Lower leg skin (tissue), 4 donors: ENCODE results near the gene DCUN1D3. TPM values are rescaled to one million over a fixed set of nuclear protein-coding genes. Genes with fewer than 3 reads are reported as not detected.

ENCODE experiments used
- DNase-seq, 2 donors: peaks; one replicate each; pipeline ENCODE4 v3.0.0-alpha.2; 2019; ENCODE audit warnings: low spot score in 2 of 2
- H3K4me3 ChIP-seq: fragments of 200-600 bp; sonication (generic); 2 replicates; pipeline ENCODE4 v1.5.1; 2017; ENCODE audit warnings: mild to moderate bottlenecking, low read depth; ENCODE audit not compliant: poor library complexity, severe bottlenecking
- CTCF ChIP-seq, 3 donors: fragments of 450-650 bp; IDR thresholded peaks; one replicate each; pipeline ENCODE4 v1.5.1; 2016; ENCODE audit warnings: antibody characterized with exemption in 3 of 3, mild to moderate bottlenecking in 3 of 3, moderate library complexity in 2 of 3
- POLR2A ChIP-seq, 2 donors: fragments of 450-650 bp; IDR thresholded peaks; one replicate each; pipeline ENCODE4 v1.6.1; 2016 to 2017; ENCODE audit warnings: antibody characterized with exemption in 2 of 2, mild to moderate bottlenecking in 1 of 2, moderate library complexity in 1 of 2
- WGBS, 2 donors: methylation state at CpG; one replicate each; pipeline ENCODE4 v1.1.5; 2018; 5-methylcytosine and 5-hydroxymethylcytosine counted together
- intact Hi-C: fragments of 100-400 bp; cut with DNase I; formaldehyde crosslinking; loops from one replicate; pipeline ENCODE4 v1.15.0; 2023; ENCODE audit warnings: low total_unique reads
- total RNA-seq, 4 donors: library from RNA; depleted of rRNA; stranded (reverse); fragments of >200 nt; gene quantifications; one replicate each; pipeline ENCODE4 v1.1.0, GENCODE V29; 2016

The DCUN1D3 gene
- total RNA-seq, 4 donors from 2014 or later, result 18.2 to 20.8 (median 18.3) TPM

GRCh38 chr16:20846551-20846950 is 53.6 kb downstream of the DCUN1D3 start:
- DNase-seq, result no peak
- TF ChIP-seq POLR2A (IDR thresholded peaks at IDR 0.05) (no peak), CTCF (IDR thresholded peaks at IDR 0.05) (no peak)
- intact Hi-C loops, result no loop called here
- no peak overlapping the region for H3K4me3 ChIP-seq

- intact Hi-C loops, result no loop called here
- TF ChIP-seq CTCF (IDR thresholded peaks at IDR 0.05) (no peak), POLR2A (IDR thresholded peaks at IDR 0.05) (no peak)
- no peak overlapping the region for H3K4me3 ChIP-seq
- no peak for DNase-seq
- 45 to 49% methylated on average over 6 of the region's 6 CpGs for WGBS, 2 donors
Observed at GRCh38 chr16:20846030-20846429, 54.1 kb downstream of the DCUN1D3 start.

- TF ChIP-seq CTCF (IDR thresholded peaks at IDR 0.05), result no peak
- no peak overlapping the region for H3K4me3 ChIP-seq
- intact Hi-C loops, result no loop called here
- no peak for DNase-seq
- 50 to 54% methylated on average over 3 of the region's 3 CpGs for WGBS, 2 donors
Observed at GRCh38 chr16:20844588-20844987, 55.6 kb downstream of the DCUN1D3 start.

- no peak for DNase-seq
- H3K4me3 ChIP-seq, result no peak overlapping the region
- intact Hi-C loops, result no loop called here
- TF ChIP-seq POLR2A (IDR thresholded peaks at IDR 0.05) (no peak), CTCF (IDR thresholded peaks at IDR 0.05) (no peak)
- WGBS, 2 donors, result 84 to 86% methylated on average over 2 of the region's 2 CpGs
Observed at GRCh38 chr16:20844054-20844453, 56.1 kb downstream of the DCUN1D3 start.

GRCh38 chr16:20839504-20839903 is 60.7 kb downstream of the DCUN1D3 start:
- TF ChIP-seq CTCF (IDR thresholded peaks at IDR 0.05) (no peak), POLR2A (IDR thresholded peaks at IDR 0.05) (no peak)
- 80 to 94% methylated on average over 2 of the region's 2 CpGs for WGBS, 2 donors
- intact Hi-C loops, result no loop called here
- no peak overlapping the region for H3K4me3 ChIP-seq
- DNase-seq, result no peak

- intact Hi-C loops, result no loop called here
- 81 to 88% methylated on average over 1 of the region's 1 CpG for WGBS, 2 donors
Observed at GRCh38 chr16:20838240-20838639, 61.9 kb downstream of the DCUN1D3 start.

More at GRCh38 chr16:20838240-20838639, 61.9 kb downstream of the DCUN1D3 start:
- no peak for TF ChIP-seq POLR2A (IDR thresholded peaks at IDR 0.05)
- no peak for TF ChIP-seq CTCF (IDR thresholded peaks at IDR 0.05)
- no peak for DNase-seq
- no peak overlapping the region for H3K4me3 ChIP-seq
